GM12891 (cell line): Measurements from ENCODE around the gene C2CD4A.

ENCODE experiments used
- PAX5 ChIP-seq: IDR thresholded peaks from 2 replicates; pipeline ENCODE4 v1.6.1; 2011; ENCODE audit warnings: low read length, moderate library complexity, mild to moderate bottlenecking; ENCODE audit not compliant: insufficient read depth, severe bottlenecking
- SPI1 ChIP-seq: IDR thresholded peaks from 2 replicates; pipeline ENCODE4 v1.6.1; 2011; ENCODE audit warnings: low read depth, low read length, control low read depth

- no peak for TF ChIP-seq SPI1
- TF ChIP-seq PAX5 = no peak
These were observed 51.9 kb downstream of the C2CD4A start for GRCh38 chr15:62118520-62119226.
